Measurements from ENCODE around the gene SCARB1. TPM values are rescaled to one million over a fixed set of nuclear protein-coding genes. Genes with fewer than 3 reads are reported as not detected.

SCARB1 gene
- total and polyA plus RNA-seq, 2 of the 13 experiments (the other 11 are each of a cell fraction or from before 2014, with no cell fraction given) = 63.4 to 160 TPM

DNA sequence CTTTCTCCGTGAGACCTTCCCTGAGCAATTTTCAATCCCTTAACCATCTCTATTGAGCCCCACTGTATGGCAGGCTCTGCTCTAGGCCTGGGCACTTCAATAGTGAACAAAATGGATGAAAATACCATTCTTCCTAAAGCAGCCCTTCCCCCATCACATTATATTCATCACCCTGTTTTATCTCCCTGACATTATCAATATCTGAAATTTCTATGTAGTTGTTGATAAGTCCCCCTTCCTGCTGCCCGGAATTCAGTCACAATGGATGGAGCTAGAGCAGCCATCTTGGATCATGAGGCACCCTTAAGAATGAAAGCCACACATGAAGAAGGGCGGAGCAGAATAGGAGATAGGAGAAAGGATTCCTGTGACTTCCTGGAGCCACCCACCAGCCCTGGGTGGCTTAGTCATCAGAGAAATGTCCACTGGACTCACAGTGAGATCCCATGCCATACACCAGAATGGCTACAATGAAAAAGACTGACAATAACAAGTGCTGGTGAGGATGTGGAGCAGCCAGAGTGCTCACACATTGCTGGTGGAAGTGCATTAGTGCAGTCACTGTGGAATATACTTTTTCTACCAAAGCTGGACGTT lies 33.9 kb downstream of the SCARB1 start (continued):
- TF ChIP-seq EHMT2 (IDR thresholded peaks at IDR 0.05; ENCODE audit: borderline replicate concordance, low read depth, low read length) (no peak), ZNF383 (CRISPR knock-in tag; IDR thresholded peaks at IDR 0.05; ENCODE audit: borderline replicate concordance) (no peak), BORCS8-MEF2B (CRISPR knock-in tag; IDR thresholded peaks at IDR 0.05) (no peak), SATB2 (CRISPR knock-in tag; IDR thresholded peaks at IDR 0.05) (no peak), THAP11 (CRISPR knock-in tag; IDR thresholded peaks at IDR 0.05) (no peak), ZNF614 (CRISPR knock-in tag; IDR thresholded peaks at IDR 0.05; ENCODE audit: borderline replicate concordance) (no peak), ZNF430 (CRISPR knock-in tag; IDR thresholded peaks at IDR 0.05) (no peak), STAT5B (CRISPR knock-in tag; IDR thresholded peaks at IDR 0.05) (no peak), ZNF121 (CRISPR knock-in tag; IDR thresholded peaks at IDR 0.05) (peak; percentile 8; the same call in 1 of the 2 replicates), ZSCAN31 (CRISPR knock-in tag; IDR thresholded peaks at IDR 0.05; ENCODE audit: low read depth) (0 out of 2 replicates have a peak, but pooled peaks have one; percentile 1), NR2F6 (IDR thresholded peaks at IDR 0.05) (no peak), NR2F6 (CRISPR knock-in tag; IDR thresholded peaks at IDR 0.05) (no peak), NFYC (CRISPR knock-in tag; IDR thresholded peaks at IDR 0.05) (no peak), ZNF788 (CRISPR knock-in tag; IDR thresholded peaks at IDR 0.05; ENCODE audit: borderline replicate concordance) (no peak), ZNF766 (CRISPR knock-in tag; IDR thresholded peaks at IDR 0.05; ENCODE audit: borderline replicate concordance) (no peak), NPAS2 (CRISPR knock-in tag; IDR thresholded peaks at IDR 0.05; ENCODE audit: borderline replicate concordance) (no peak), ZXDC (CRISPR knock-in tag; IDR thresholded peaks at IDR 0.05) (no peak), FOXO1 (CRISPR knock-in tag; IDR thresholded peaks at IDR 0.05) (no peak), PBX3 (CRISPR knock-in tag; IDR thresholded peaks at IDR 0.05; ENCODE audit: borderline replicate concordance) (no peak), PAXIP1 (CRISPR knock-in tag; conservative IDR thresholded peaks at IDR 0.05) (no peak)
- TF ChIP-seq, protein P1, sequence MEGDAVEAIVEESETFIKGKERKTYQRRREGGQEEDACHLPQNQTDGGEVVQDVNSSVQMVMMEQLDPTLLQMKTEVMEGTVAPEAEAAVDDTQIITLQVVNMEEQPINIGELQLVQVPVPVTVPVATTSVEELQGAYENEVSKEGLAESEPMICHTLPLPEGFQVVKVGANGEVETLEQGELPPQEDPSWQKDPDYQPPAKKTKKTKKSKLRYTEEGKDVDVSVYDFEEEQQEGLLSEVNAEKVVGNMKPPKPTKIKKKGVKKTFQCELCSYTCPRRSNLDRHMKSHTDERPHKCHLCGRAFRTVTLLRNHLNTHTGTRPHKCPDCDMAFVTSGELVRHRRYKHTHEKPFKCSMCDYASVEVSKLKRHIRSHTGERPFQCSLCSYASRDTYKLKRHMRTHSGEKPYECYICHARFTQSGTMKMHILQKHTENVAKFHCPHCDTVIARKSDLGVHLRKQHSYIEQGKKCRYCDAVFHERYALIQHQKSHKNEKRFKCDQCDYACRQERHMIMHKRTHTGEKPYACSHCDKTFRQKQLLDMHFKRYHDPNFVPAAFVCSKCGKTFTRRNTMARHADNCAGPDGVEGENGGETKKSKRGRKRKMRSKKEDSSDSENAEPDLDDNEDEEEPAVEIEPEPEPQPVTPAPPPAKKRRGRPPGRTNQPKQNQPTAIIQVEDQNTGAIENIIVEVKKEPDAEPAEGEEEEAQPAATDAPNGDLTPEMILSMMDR (CRISPR knock-in tag; IDR thresholded peaks at IDR 0.05) = 0 out of 2 replicates have a peak, but pooled peaks have one; percentile 0
- TF ChIP-seq, protein P2, sequence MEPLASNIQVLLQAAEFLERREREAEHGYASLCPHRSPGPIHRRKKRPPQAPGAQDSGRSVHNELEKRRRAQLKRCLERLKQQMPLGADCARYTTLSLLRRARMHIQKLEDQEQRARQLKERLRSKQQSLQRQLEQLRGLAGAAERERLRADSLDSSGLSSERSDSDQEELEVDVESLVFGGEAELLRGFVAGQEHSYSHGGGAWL (CRISPR knock-in tag; IDR thresholded peaks at IDR 0.05) = no peak
